WTC11 (cell line): Measurements from ENCODE around the gene ELP4.

ENCODE experiments used
- CTCF ChIP-seq: fragments of 200-600 bp; IDR thresholded peaks from 2 replicates; pipeline ENCODE4 v1.8.0; 2022; ENCODE audit warnings: antibody characterized with exemption
- FOXP4 ChIP-seq: sonication (generic); formaldehyde crosslinking; IDR thresholded peaks from 2 replicates; pipeline ENCODE4 v1.8.0; 2022; ENCODE audit warnings: mild to moderate bottlenecking, missing genetic modification reagents
- NR2C2 ChIP-seq: sonication (generic); formaldehyde crosslinking; IDR thresholded peaks from 2 replicates; pipeline ENCODE4 v1.8.0; 2022; ENCODE audit warnings: mild to moderate bottlenecking, missing genetic modification reagents

GRCh38 chr11:31509051-31509428 is 527 bp upstream of the ELP4 start:
- TF ChIP-seq NR2C2 (CRISPR knock-in tag): no peak
- TF ChIP-seq FOXP4 (CRISPR knock-in tag): no peak
- TF ChIP-seq CTCF: no peak
